HCT116 (cell line): ENCODE data around the gene ATRIP. TPM values are rescaled to one million over a fixed set of nuclear protein-coding genes. Genes with fewer than 3 reads are reported as not detected.

ENCODE experiments used
- ATAC-seq: fragments of 200-7000 bp; cut with Tn5 transposase; 2 replicates; pipeline ENCODE4 v1.9.1; 2020; ENCODE audit warnings: mild to moderate bottlenecking, moderate library complexity
- BruUV-seq: library from RNA; stranded (reverse); fragments of 400-500 nt; replicated peaks from 2 replicates; lab custom pipeline; 2021; lab: Mats Ljungman, UMichigan
- CTCF ChIA-PET: fragments of 300-600 bp; sonication (Branson Sonifier 250); formaldehyde crosslinking; loops from one replicate; lab custom pipeline; 2021; ENCODE audit warnings: antibody characterized with exemption; lab: Charles Lee
- POLR2A ChIA-PET: fragments of 300-600, 350-600 bp; sonication (Branson Sonifier 250); formaldehyde crosslinking; loops from one replicate; lab custom pipeline; 2021; ENCODE audit warnings: antibody characterized with exemption; lab: Charles Lee
- RAD21 ChIA-PET, 2 experiments: fragments of 300-600 bp; sonication (Branson Sonifier 250); formaldehyde crosslinking; loops; one replicate each; lab custom pipeline; 2023; ENCODE audit warnings: low total read pairs in 2 of 2; ENCODE audit not compliant: uncharacterized antibody in 2 of 2, unreplicated experiment in 2 of 2, low non-redundant PET in 1 of 2; lab: Charles Lee
- DNase-seq: peaks from one replicate; pipeline ENCODE4 v3.0.0-alpha.2; 2010; ENCODE audit warnings: low read depth, low spot score
- H2AFZ ChIP-seq: fragments of 200-600 bp; shearing (Covaris generic), sonication (generic); 2 replicates; pipeline ENCODE4 v1.6.1; 2017; ENCODE audit warnings: low read depth, mixed run types, mixed read lengths, antibody characterized with exemption, low read length; ENCODE audit not compliant: poor library complexity, severe bottlenecking
- H3K27ac ChIP-seq: 2 replicates; pipeline ENCODE4 v1.5.1; 2012; ENCODE audit warnings: low read depth, low read length
- H3K27me3 ChIP-seq: fragments of 200-600 bp; sonication (generic); 2 replicates; pipeline ENCODE4 v1.6.1; 2016; ENCODE audit warnings: mixed run types, low read length, mixed read lengths; ENCODE audit not compliant: insufficient read depth
- H3K36me3 ChIP-seq, 2 experiments: fragments of 200-500 bp in 1 of 2; fragments of 200-600 bp in 1 of 2; sonication (Bioruptor generic) in 1 of 2; sonication (generic) in 1 of 2; 2 replicates each; pipeline versions ENCODE4 v1.5.1 to v1.6.1; 2014 to 2016; ENCODE audit warnings: low read length in 2 of 2, inconsistent platforms in 1 of 2, mixed read lengths in 1 of 2, mixed run types in 1 of 2; ENCODE audit not compliant: insufficient read depth in 2 of 2, control insufficient read depth in 1 of 2
- H3K4me1 ChIP-seq, 2 experiments: fragments of 200-600 bp in 1 of 2; sonication (generic) in 1 of 2; 2 replicates each; pipeline versions ENCODE4 v1.5.1 to v1.6.1; 2012 to 2017; ENCODE audit warnings: low read length in 2 of 2, inconsistent platforms in 1 of 2, mild to moderate bottlenecking in 1 of 2, mixed read lengths in 1 of 2, mixed run types in 1 of 2, moderate library complexity in 1 of 2; ENCODE audit not compliant: insufficient read depth in 2 of 2, control insufficient read depth in 1 of 2
- H3K4me2 ChIP-seq: fragments of 200-600 bp; sonication (generic); 2 replicates; pipeline ENCODE4 v1.6.1; 2017; ENCODE audit warnings: mixed run types, low read length, mixed read lengths
- H3K4me3 ChIP-seq, 2 experiments: fragments of 200-600 bp in 1 of 2; sonication (generic) in 1 of 2; replicated peaks in 1 of 2; 2 replicates each; pipeline ENCODE4 v1.5.1; 2011 to 2016; ENCODE audit warnings: low read length in 2 of 2, control low read depth in 1 of 2, low read depth in 1 of 2, mild to moderate bottlenecking in 1 of 2, mixed read lengths in 1 of 2, mixed run types in 1 of 2
- H3K79me2 ChIP-seq: fragments of 200-600 bp; sonication (generic); 2 replicates; pipeline ENCODE4 v1.6.1; 2017; ENCODE audit warnings: mild to moderate bottlenecking, mixed run types, low read length, moderate library complexity, mixed read lengths; ENCODE audit not compliant: insufficient read depth
- H3K9ac ChIP-seq: fragments of 200-600 bp; sonication (generic); 2 replicates; pipeline ENCODE4 v1.6.1; 2016; ENCODE audit warnings: low read length, mixed read lengths
- H3K9me2 ChIP-seq: fragments of 200-600 bp; sonication (generic), shearing (Covaris generic); 2 replicates; pipeline ENCODE4 v1.6.1; 2017; ENCODE audit warnings: mixed run types, mild to moderate bottlenecking, moderate library complexity; ENCODE audit not compliant: insufficient read depth
- H3K9me3 ChIP-seq, 2 experiments: fragments of 200-500 bp in 1 of 2; fragments of 200-600 bp in 1 of 2; sonication (Bioruptor generic) in 1 of 2; sonication (generic) in 1 of 2; 2 replicates each; pipeline ENCODE4 v1.6.1; 2014 to 2017; ENCODE audit warnings: low read length in 2 of 2, mixed read lengths in 2 of 2, inconsistent platforms in 1 of 2, low read depth in 1 of 2, mild to moderate bottlenecking in 1 of 2, mixed run types in 1 of 2, moderate library complexity in 1 of 2; ENCODE audit not compliant: control insufficient read depth in 1 of 2, insufficient read depth in 1 of 2
- H4K20me1 ChIP-seq: fragments of 200-600 bp; sonication (generic), shearing (Covaris generic); 2 replicates; pipeline ENCODE4 v1.6.1; 2017; ENCODE audit warnings: mixed run types, mild to moderate bottlenecking, moderate library complexity; ENCODE audit not compliant: insufficient read depth
- CEBPB ChIP-seq: IDR thresholded peaks from 2 replicates; pipeline ENCODE4 v1.6.1; 2012; ENCODE audit warnings: low read depth
- ELF1 ChIP-seq: IDR thresholded peaks from 2 replicates; pipeline ENCODE4 v1.6.1; 2012; ENCODE audit warnings: low read depth, borderline replicate concordance
- EZH2phosphoT487 ChIP-seq: fragments of 200-600 bp; IDR thresholded peaks from 2 replicates; pipeline ENCODE4 v1.6.1; 2018; ENCODE audit warnings: antibody characterized with exemption, borderline replicate concordance
- POLR2A ChIP-seq: IDR thresholded peaks from 2 replicates; pipeline ENCODE4 v1.7.0; 2011; ENCODE audit warnings: borderline replicate concordance; ENCODE audit not compliant: insufficient read depth, insufficient read length; ENCODE audit errors: extremely low read depth
- RAD21 ChIP-seq: IDR thresholded peaks from 2 replicates; pipeline ENCODE4 v1.6.1; 2012; ENCODE audit warnings: low read depth, mild to moderate bottlenecking
- SRF ChIP-seq: IDR thresholded peaks from 2 replicates; pipeline ENCODE4 v1.6.1; 2012; ENCODE audit warnings: low read depth
- TCF7L2 ChIP-seq: IDR thresholded peaks from 2 replicates; pipeline ENCODE4 v1.7.0; 2011; ENCODE audit warnings: borderline replicate concordance, inconsistent platforms; ENCODE audit not compliant: insufficient read depth, insufficient read length; ENCODE audit errors: extremely low read depth
- YY1 ChIP-seq: IDR thresholded peaks from 2 replicates; pipeline ENCODE4 v1.6.1; 2011; ENCODE audit warnings: low read length, low read depth, moderate library complexity, mild to moderate bottlenecking; ENCODE audit not compliant: insufficient replicate concordance; ENCODE audit errors: extremely low read depth
- ZFX ChIP-seq: fragments of 450-650 bp; IDR thresholded peaks from 2 replicates; pipeline ENCODE4 v1.6.1; 2017
- ZNF274 ChIP-seq: fragments of 200-500 bp; sonication (Bioruptor generic); IDR thresholded peaks from 2 replicates; pipeline ENCODE4 v1.6.1; 2014; ENCODE audit warnings: mild to moderate bottlenecking, low read depth, low read length, inconsistent platforms
- intact Hi-C: fragments of 100-400 bp; cut with micrococcal nuclease; formaldehyde crosslinking; loops from 2 replicates; pipeline ENCODE4 v1.10.0; 2022
- total RNA-seq: library from RNA; stranded (reverse); gene quantifications from one replicate; pipeline ENCODE4 v1.2.1, GENCODE V29; 2021; ENCODE audit not compliant: unreplicated experiment
- TF ChIP-seq, protein P1 (sequence below): IDR thresholded peaks from 2 replicates; pipeline ENCODE4 v1.6.1; 2012
- TF ChIP-seq, protein P2 (sequence below): IDR thresholded peaks from 2 replicates; pipeline ENCODE4 v1.6.1; 2012
- TF ChIP-seq, protein P3 (sequence below): IDR thresholded peaks from 2 replicates; pipeline ENCODE4 v1.6.1; 2012; ENCODE audit warnings: low read depth
- TF ChIP-seq, protein P4 (sequence below): IDR thresholded peaks from 2 replicates; pipeline ENCODE4 v1.6.1; 2011; ENCODE audit warnings: mild to moderate bottlenecking, low read length, moderate library complexity; ENCODE audit not compliant: insufficient replicate concordance; ENCODE audit errors: extremely low read depth

The ATRIP gene
- total RNA-seq, 1 experiment from 2014 or later = 15.6 TPM

DNA sequence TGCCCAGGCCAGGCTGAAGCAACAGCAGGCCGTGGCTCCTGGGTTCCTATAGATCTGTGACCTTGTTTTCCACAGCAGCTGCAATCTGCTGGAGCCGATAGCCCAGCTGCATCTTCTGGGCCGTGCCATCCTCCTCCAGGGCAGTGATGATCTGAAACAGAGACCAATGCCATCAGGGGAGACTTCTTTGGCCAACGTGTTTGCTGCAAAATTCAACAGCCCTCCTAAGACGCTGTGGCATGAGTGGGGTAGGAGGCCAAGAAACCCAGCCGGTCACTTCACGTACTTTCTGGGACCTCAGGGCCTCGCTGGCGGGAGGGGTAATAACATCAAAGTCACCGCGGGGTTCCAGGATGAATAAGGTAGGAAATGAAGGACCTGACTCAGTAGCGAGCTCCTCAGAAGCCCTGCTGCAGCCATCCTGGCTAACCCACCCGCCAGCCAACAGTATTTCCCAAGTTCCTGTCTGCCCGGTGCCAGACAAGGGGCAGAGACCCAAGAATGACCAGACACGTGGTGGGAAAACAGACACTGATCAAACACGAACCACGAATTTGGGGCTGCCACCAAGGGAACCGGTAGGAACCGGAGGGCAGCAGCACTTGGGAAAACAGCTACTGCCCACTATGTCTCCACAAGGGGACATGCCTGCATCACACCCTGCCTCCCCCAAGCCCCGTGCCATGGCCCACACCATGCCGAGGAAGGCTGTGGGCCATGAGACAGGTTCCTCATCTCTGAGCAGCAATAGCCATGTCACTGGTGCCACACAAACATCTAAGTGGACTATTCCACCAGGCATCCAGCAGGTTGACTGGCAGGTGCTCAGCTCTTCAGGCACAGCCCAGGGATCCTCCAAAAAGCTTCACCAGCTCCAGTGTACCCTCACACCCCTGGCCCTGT lies 41.8 kb upstream of the ATRIP start:
- no peak overlapping the region for H3K27ac ChIP-seq
- no peak overlapping the region for H2AFZ ChIP-seq
- DNase-seq = no peak
- intact Hi-C loops = no loop called here
- no peaks in the 10 kb centered on the region for H4K20me1 ChIP-seq
- TF ChIP-seq, protein P1, sequence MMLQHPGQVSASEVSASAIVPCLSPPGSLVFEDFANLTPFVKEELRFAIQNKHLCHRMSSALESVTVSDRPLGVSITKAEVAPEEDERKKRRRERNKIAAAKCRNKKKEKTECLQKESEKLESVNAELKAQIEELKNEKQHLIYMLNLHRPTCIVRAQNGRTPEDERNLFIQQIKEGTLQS = no peak
- no peak for TF ChIP-seq YY1
- TF ChIP-seq, protein P2, sequence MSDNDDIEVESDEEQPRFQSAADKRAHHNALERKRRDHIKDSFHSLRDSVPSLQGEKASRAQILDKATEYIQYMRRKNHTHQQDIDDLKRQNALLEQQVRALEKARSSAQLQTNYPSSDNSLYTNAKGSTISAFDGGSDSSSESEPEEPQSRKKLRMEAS = no peak
- no peak for TF ChIP-seq TCF7L2
- TF ChIP-seq, protein P3, sequence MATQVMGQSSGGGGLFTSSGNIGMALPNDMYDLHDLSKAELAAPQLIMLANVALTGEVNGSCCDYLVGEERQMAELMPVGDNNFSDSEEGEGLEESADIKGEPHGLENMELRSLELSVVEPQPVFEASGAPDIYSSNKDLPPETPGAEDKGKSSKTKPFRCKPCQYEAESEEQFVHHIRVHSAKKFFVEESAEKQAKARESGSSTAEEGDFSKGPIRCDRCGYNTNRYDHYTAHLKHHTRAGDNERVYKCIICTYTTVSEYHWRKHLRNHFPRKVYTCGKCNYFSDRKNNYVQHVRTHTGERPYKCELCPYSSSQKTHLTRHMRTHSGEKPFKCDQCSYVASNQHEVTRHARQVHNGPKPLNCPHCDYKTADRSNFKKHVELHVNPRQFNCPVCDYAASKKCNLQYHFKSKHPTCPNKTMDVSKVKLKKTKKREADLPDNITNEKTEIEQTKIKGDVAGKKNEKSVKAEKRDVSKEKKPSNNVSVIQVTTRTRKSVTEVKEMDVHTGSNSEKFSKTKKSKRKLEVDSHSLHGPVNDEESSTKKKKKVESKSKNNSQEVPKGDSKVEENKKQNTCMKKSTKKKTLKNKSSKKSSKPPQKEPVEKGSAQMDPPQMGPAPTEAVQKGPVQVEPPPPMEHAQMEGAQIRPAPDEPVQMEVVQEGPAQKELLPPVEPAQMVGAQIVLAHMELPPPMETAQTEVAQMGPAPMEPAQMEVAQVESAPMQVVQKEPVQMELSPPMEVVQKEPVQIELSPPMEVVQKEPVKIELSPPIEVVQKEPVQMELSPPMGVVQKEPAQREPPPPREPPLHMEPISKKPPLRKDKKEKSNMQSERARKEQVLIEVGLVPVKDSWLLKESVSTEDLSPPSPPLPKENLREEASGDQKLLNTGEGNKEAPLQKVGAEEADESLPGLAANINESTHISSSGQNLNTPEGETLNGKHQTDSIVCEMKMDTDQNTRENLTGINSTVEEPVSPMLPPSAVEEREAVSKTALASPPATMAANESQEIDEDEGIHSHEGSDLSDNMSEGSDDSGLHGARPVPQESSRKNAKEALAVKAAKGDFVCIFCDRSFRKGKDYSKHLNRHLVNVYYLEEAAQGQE = no peak
- no peak for TF ChIP-seq RAD21
- TF ChIP-seq EZH2phosphoT487 = no peak
- no peak for TF ChIP-seq ELF1
- TF ChIP-seq, protein P4, sequence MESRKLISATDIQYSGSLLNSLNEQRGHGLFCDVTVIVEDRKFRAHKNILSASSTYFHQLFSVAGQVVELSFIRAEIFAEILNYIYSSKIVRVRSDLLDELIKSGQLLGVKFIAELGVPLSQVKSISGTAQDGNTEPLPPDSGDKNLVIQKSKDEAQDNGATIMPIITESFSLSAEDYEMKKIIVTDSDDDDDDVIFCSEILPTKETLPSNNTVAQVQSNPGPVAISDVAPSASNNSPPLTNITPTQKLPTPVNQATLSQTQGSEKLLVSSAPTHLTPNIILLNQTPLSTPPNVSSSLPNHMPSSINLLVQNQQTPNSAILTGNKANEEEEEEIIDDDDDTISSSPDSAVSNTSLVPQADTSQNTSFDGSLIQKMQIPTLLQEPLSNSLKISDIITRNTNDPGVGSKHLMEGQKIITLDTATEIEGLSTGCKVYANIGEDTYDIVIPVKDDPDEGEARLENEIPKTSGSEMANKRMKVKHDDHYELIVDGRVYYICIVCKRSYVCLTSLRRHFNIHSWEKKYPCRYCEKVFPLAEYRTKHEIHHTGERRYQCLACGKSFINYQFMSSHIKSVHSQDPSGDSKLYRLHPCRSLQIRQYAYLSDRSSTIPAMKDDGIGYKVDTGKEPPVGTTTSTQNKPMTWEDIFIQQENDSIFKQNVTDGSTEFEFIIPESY = no peak
- TF ChIP-seq SRF = no peak
- TF ChIP-seq CEBPB = no peak
- TF ChIP-seq ZNF274 = no peak
- no peak for TF ChIP-seq POLR2A
- TF ChIP-seq ZFX = no peak
- TF ChIP-seq, all 23 proteins: peak for 0
- Histone ChIP-seq H3K4me3 (no peak overlapping the region), H3K36me3 (peaks cover 2 to 3% of the 10 kb centered on the region in 2 experiments; a peak in 2 of 4 replicates), H3K9me2 (no peaks in the 10 kb centered on the region), H3K27me3 (no peaks in the 10 kb centered on the region), H3K79me2 (no peaks in the 10 kb centered on the region), H3K9me3 (no peaks in the 10 kb centered on the region), H3K4me1 (peaks cover 14 to 39% of the 10 kb centered on the region in 2 experiments), H3K4me2 (no peak overlapping the region), H3K9ac (no peak overlapping the region)
- CTCF ChIA-PET = interaction anchor here (8.0 kb wide), 1 partner anchor 30 kb away, joined by 386 read pairs; no protein-coding TSS in a partner anchor
- no peak for ATAC-seq
- RAD21 ChIA-PET = interaction anchor here in 1 of 2 experiments (1.4 kb wide), 1 partner anchor 32 kb away, joined by 3 read pairs; no protein-coding TSS in a partner anchor
- POLR2A ChIA-PET = interaction anchor here (0.6 kb wide), 1 partner anchor 605 kb away, joined by 3 read pairs; no protein-coding TSS in a partner anchor
- BruUV-seq = no TSS peak
